H7 (cell line): ENCODE results near the gene PPP2R1A. TPM values are rescaled to one million over a fixed set of nuclear protein-coding genes. Genes with fewer than 3 reads are reported as not detected.
"Not testable (repeated sequence)": the region's sequence is repeated elsewhere in the genome, so short reads cannot be mapped to it uniquely, and the experiment has no call there.

ENCODE experiments used
- DNase-seq: peaks from one replicate; pipeline ENCODE4 v3.0.0; 2012
- H3K27me3 ChIP-seq: 2 replicates; pipeline ENCODE4 v1.6.0; 2011; ENCODE audit warnings: mild to moderate bottlenecking, low read length; ENCODE audit not compliant: control insufficient read depth, insufficient read depth
- H3K36me3 ChIP-seq: replicated peaks from 2 replicates; pipeline ENCODE4 v1.5.1; 2011; ENCODE audit warnings: low read length; ENCODE audit not compliant: control insufficient read depth, insufficient read depth
- H3K4me3 ChIP-seq: 2 replicates; pipeline ENCODE4 v1.5.1; 2011; ENCODE audit warnings: low read depth, mild to moderate bottlenecking, control low read depth, low read length, moderate library complexity; ENCODE audit not compliant: insufficient read depth
- total RNA-seq: library from RNA; depleted of rRNA; stranded (reverse); fragments of >200 nt; shearing (Covaris generic); gene quantifications from 2 replicates; pipeline ENCODE4 v1.2.3, GENCODE V29; 2014; rRNA removed

PPP2R1A gene
- total RNA-seq, 1 experiment from 2014 or later, result 439 TPM

GRCh38 chr19:52244021-52244420, 54.2 kb downstream of the PPP2R1A start:
- DNase-seq, result no peak
- no peak overlapping the region for H3K4me3 ChIP-seq
- no peaks in the 10 kb centered on the region for H3K36me3 ChIP-seq
- no peaks in the 10 kb centered on the region for H3K27me3 ChIP-seq

DNA sequence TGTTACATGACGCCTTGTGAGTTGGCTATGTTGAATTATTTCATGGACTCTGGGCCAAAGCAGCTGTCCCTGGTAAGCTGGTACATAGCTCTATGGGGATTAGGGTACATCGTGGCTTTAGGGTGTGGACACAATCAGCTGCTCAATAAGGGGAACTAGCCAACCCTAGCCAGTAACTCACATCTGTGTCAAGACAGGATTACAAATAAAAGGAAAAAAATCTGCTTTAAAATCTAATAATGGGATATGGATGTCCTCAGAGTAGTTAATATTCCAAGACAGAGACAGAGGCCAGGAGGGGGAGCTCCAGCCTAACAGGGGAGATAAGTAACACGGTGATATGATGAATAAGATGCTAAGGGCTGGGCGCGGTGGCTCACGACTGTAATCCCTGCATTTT, 58.4 kb downstream of the PPP2R1A start:
- Histone ChIP-seq H3K4me3 (no peak overlapping the region), H3K36me3 (no peaks in the 10 kb centered on the region), H3K27me3 (no peaks in the 10 kb centered on the region)
- peak; percentile 37 for DNase-seq

GRCh38 chr19:52258426-52258825, 68.6 kb downstream of the PPP2R1A start:
- Histone ChIP-seq H3K27me3 (no peaks in the 10 kb centered on the region), H3K36me3 (no peaks in the 10 kb centered on the region), H3K4me3 (no peak overlapping the region)
- DNase-seq, result no peak

GRCh38 chr19:52265556-52265955, 75.7 kb downstream of the PPP2R1A start:
- not testable (repeated sequence) for DNase-seq, H3K27me3 ChIP-seq

DNA sequence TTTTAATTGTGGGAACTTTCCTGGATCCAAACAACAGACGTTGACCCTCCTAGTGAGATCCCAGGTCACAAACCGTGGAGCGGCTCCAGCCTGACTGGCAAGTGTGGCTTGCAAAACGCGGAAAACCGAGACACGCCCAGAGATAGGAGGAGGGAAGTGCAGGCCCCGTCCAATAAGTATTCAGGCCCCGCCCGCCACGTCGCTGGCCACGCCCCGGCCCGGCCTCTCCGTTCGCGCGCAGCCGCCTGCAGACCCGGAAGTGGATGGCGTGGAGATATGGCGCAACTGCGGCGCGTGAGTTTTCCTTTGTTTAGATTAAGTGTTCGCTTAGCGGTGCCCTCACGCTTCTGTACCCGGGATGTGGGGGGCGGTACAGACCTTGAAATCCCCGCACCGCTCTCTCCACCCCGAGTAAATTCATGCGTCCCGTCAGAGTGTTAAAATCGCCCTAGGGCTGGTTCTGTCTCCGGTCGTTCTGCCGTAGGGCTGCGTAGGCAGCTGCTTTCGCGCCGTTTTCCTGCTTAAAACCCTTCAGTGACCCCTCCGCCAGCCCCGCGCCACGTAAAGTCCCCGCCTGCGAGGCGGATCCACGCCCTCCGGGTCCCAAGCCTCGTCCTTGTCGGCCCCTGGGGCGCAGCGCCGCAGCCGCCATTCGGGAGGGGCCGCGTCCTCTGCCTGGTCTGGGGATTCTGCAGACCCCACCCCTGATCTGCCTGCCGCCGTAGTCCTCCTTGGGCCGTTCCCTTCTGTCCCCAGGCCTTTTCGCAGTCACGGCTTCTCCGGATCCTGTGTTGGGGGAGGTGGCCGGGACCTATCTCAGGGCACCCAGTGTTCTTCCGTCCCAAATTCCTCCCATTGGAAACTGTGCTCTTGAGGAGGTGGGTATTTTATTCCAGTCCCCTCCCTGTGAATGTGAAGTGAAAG, 79.7 kb downstream of the PPP2R1A start, which contains the start of gene ZNF766:
ZNF766 (plus strand) TSS at position 250 of the 924 bp plus-strand sequence; CDS start at position 277, 27 bp downstream.
- H3K27me3 ChIP-seq, result no peaks in the 10 kb centered on the region
- H3K4me3 ChIP-seq, result peak within 1 kb of the TSS; percentile 94
- DNase-seq, result peak; percentile 97
- H3K36me3 ChIP-seq, result peaks cover 5% of the 10 kb centered on the region

More at GRCh38 chr19:52265556-52265955, 75.7 kb downstream of the PPP2R1A start:
- not testable (repeated sequence) for H3K36me3 ChIP-seq, H3K4me3 ChIP-seq

- peak; percentile 53 for DNase-seq
- peaks cover 5% of the 10 kb centered on the region for H3K36me3 ChIP-seq
- H3K4me3 ChIP-seq, result peak overlapping the region; percentile 94
- no peaks in the 10 kb centered on the region for H3K27me3 ChIP-seq
Observed at GRCh38 chr19:52270266-52270885, 80.5 kb downstream of the PPP2R1A start.

DNA sequence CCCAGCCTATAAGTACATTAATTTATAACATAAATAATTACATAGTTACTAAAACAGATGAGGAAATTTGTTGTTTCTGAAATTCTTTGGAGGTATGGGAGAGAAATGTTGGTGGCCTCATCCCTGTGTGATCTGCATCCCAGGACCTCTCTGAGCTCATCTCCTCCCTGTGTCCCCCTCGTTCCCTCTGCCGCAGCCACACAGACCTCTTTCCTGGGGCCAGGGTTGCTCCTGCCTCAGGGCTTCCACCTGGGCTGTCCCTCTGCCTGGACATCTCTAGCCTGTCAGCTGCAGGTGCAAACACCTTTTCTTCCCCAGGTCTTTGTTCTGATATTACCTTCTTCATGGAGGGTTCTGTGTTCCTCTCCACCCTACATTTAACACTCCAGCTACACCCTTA, 83.4 kb downstream of the PPP2R1A start:
- H3K27me3 ChIP-seq, result no peaks in the 10 kb centered on the region
- H3K4me3 ChIP-seq, result no peak overlapping the region
- H3K36me3 ChIP-seq, result peaks cover 5% of the 10 kb centered on the region
- no peak for DNase-seq

DNA sequence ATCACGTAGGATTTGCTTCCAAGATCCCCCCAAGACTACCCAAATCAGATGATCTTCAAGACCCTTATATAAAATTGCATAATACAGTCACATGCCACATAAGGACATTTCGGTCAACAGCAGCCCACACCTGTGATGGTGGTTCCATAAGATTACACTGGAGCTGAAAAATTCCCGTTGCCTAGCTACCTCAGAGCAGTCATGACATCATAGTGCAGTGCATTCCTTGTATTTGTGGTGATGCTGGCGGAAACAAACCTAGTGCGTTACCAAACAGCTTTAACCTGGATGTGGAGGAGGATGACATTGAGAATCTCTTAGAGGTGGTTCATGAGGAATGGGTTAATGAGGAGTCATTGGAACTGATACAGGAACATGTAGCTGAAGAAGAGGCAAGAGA, 84.3 kb downstream of the PPP2R1A start:
- no peak overlapping the region for H3K4me3 ChIP-seq
- DNase-seq, result no peak
- no peaks in the 10 kb centered on the region for H3K27me3 ChIP-seq
- peaks cover 5% of the 10 kb centered on the region for H3K36me3 ChIP-seq

GRCh38 chr19:52275988-52276387, 86.1 kb downstream of the PPP2R1A start:
- H3K27me3 ChIP-seq, result no peaks in the 10 kb centered on the region
- H3K36me3 ChIP-seq, result peaks cover 5% of the 10 kb centered on the region
- DNase-seq, result no peak
- H3K4me3 ChIP-seq, result no peak overlapping the region

DNA sequence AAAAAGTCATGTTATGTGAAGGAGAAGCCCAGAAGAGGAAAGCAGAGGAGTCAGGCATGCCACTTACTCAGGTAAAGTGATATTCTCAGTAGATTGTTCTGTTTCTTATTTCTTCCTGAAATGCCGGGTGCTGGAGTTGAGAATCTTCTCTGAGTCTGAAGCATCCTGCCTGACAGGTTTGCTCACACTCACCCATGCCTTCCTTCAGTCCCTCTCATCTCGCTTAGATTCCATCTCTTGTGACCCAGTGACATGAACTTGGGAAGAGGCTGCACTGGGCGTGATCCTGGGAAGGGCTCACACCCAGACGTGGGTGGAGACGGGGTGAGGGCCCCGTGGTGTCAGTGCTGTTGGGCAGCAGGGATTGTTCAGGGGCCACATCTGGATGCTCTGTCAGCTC, 87.6 kb downstream of the PPP2R1A start:
- no peaks in the 10 kb centered on the region for H3K27me3 ChIP-seq
- DNase-seq, result no peak
- no peak overlapping the region for H3K4me3 ChIP-seq
- H3K36me3 ChIP-seq, result peaks cover 5% of the 10 kb centered on the region

Other genes with a start within 250 kb of the PPP2R1A start
- 0.15 and 0.28 TPM in 2 replicates for gene ZNF350, start 203.2 kb upstream of the PPP2R1A start, total RNA-seq
- gene ZNF615, start 181.8 kb upstream of the PPP2R1A start, total RNA-seq, result 0.80 and 1.4 TPM in 2 replicates
- 7.3 and 13.5 TPM in 2 replicates for gene ZNF614, start 161.7 kb upstream of the PPP2R1A start, total RNA-seq
- 2.3 and 2.9 TPM in 2 replicates for gene ZNF432, start 141.2 kb upstream of the PPP2R1A start, total RNA-seq
- 4.0 and 4.1 TPM in 2 replicates for gene ZNF841, start 94.3 kb upstream of the PPP2R1A start, total RNA-seq
- gene ZNF616, start 50.1 kb upstream of the PPP2R1A start, total RNA-seq, result 4.8 and 10.3 TPM in 2 replicates
- gene ZNF836, start 18.4 kb upstream of the PPP2R1A start, total RNA-seq, result 4.7 and 7.5 TPM in 2 replicates
- 17.0 and 33.1 TPM in 2 replicates for gene ZNF766, start 79.5 kb downstream of the PPP2R1A start, total RNA-seq
- gene ZNF480, start 107.1 kb downstream of the PPP2R1A start, total RNA-seq, result 10.8 and 17.2 TPM in 2 replicates
- gene ZNF610, start 146.2 kb downstream of the PPP2R1A start, total RNA-seq, result 6.6 and 8.6 TPM in 2 replicates
- gene ZNF880, start 179.9 kb downstream of the PPP2R1A start, total RNA-seq, result 0.66 and 4.0 TPM in 2 replicates
- gene ZNF528, start 207.8 kb downstream of the PPP2R1A start, total RNA-seq, result 0.28 and 0.30 TPM in 2 replicates
- not detected in 2 replicates for gene ZNF534, start 239.1 kb downstream of the PPP2R1A start, total RNA-seq